GM21576 (cell line): ENCODE results near the gene CYP4B1.
"Not testable (repeated sequence)": the region's sequence is repeated elsewhere in the genome, so short reads cannot be mapped to it uniquely, and the experiment has no call there.

Source experiments
- ATAC-seq: cut with Tn5 transposase; IDR thresholded peaks from one replicate; pipeline ENCODE4 v1.9.1; 2021; ENCODE audit warnings: mild to moderate bottlenecking, moderate library complexity; ENCODE audit not compliant: unreplicated experiment

Gene CYP4B1

GRCh38 chr1:46798810-46799209 lies at the start of gene CYP4B1:
Gene CYP4B1 (plus strand): TSS chr1:46799046. CDS start chr1:46799082, 36 bp downstream.
- no peak for ATAC-seq

DNA sequence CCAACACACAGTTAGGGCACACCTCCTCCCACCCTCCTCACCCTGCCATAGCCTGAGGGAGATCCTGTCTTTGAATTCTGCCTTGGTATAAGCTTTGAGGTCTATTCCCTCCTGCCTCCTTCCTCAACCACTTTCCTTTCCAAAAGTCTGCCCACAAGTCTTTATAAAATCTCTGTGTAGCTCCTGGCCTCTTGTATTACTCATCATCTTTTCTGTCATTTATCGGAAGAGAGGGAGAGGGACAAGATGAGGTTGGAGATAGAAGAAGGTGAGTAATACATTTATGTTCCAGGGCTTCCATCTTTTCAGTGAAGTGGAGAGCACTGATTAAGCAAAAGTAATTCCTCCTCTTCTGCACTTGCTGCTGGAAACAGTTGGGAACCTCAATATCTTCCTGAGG lies 49.4 kb upstream of the CYP4B1 start:
- ATAC-seq: no peak

- ATAC-seq: no peak
Observed at GRCh38 chr1:46749921-46750404, 48.9 kb upstream of the CYP4B1 start.

DNA sequence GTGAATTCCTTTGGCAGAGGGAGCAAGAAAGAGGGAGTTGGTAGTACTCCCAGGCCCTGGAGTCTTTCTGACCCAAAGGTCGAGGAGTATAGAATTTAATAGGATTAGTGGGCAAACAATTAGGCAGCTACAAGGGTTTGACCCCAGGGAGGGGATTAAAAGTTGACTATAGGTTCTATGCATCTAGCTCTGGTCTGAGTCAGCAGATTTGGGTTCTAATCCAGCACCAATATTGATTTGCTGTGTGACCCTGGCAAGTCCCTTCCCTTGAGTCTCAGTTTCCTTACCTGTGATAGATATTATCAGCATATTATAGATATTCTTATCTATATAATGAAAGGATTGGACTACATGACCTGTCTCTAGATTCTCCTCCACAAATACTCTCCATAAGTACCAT lies 44.9 kb upstream of the CYP4B1 start:
- no peak for ATAC-seq

- ATAC-seq: not testable (repeated sequence)
Observed at GRCh38 chr1:46754707-46755106, 44.1 kb upstream of the CYP4B1 start.

GRCh38 chr1:46755121-46755520 lies 43.7 kb upstream of the CYP4B1 start:
- no peak for ATAC-seq

GRCh38 chr1:46757247-46757955 lies 41.4 kb upstream of the CYP4B1 start:
- ATAC-seq: no peak

DNA sequence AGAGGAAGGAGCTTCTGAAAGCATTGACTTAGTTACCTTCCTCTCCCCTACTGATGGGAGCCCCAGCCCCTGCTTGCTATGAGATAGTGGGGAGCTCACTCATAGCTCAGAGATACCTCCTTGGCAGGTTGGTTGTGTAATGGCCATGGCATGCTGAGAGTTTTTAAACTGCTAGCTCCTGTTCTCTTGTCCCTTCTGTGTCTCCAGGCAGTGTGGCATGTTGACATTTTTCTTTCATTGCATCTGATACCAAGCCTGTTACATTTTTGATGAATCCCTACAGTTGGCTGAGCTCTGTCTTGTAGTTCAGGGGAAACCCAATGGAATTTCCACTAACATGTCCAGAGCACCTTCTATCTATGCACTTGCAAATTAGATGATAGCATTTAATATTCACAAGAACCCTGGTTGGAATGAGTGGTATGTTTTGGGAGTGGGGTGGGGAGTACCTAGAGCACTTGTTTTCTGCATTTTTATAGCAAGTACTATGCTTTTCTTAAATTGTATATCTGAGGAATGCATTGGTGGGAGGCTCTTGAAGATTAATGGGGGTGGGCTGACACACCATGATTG lies 40.8 kb upstream of the CYP4B1 start:
- ATAC-seq: no peak

- ATAC-seq: no peak
Observed at GRCh38 chr1:46760558-46761166, 38.2 kb upstream of the CYP4B1 start.

- ATAC-seq: no peak
Observed at GRCh38 chr1:46761740-46762139, 37.1 kb upstream of the CYP4B1 start.

DNA sequence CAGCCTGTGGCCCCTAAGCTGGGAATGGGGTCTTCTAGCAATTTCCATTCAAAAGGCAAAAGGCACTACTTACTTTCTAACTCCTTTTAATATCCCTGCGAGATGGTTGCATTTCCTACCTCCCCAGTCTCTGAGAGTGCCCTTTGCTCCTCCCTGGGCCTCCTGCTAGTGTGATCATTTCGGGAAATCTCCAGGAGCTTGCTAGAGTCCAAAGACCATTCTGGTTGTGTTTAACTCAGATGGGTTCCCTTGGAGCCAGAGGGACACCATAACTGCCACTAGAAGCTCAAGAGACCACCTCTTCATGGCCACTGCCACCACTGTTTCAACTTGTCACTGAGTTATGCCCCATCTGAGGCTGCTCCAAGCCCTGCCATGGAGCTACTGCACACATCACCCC lies 34.4 kb upstream of the CYP4B1 start:
- no peak for ATAC-seq

DNA sequence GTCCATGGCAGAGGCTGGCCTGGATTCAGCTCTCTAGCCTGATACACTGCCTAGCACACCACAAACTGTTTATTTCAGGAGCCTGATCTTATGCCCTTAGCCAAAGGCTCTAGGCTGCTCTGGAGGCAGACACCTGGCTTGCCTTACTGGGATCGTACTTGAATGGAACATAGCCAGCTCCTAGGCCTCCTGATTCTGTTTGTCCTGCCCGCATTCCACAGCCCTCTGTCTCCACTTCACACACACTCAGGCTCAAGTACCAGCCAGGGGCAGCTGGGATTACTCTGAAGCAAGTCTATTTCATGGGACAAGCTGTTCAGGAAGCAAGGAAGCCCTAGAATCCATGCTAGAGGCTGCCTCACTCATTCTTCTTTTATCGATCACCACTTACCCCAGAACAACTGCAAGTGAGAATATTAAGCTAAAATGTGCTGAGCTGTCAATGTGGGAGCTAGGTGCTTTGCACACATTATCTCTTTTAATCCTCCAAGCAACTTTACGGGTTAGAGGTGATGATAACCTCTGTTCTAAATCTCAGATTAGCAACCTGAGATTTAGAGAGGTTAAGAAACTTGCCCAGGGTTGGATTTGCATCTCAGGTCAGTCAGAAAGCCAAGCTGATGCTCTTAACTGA lies 31.1 kb upstream of the CYP4B1 start:
- ATAC-seq: no peak

DNA sequence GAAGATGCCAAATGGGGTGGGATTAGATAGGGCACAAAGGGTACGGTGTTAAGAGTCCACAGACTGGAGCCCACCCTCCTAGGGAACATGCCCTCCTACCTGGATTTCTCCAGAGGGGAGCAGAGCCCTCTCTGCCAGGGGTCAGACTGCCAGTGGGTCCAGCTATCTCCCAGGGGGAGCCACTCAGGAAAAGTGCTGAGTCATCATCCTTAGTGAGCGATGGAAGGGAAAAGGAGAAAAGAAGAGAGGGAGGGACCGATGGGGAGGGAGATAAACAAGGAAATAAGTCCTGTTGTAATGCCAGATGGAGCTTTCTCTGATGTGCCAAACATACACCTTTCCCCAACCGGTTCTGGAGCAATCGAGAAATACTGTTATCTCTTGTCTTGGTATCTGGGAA lies 30.4 kb upstream of the CYP4B1 start:
- ATAC-seq: no peak

DNA sequence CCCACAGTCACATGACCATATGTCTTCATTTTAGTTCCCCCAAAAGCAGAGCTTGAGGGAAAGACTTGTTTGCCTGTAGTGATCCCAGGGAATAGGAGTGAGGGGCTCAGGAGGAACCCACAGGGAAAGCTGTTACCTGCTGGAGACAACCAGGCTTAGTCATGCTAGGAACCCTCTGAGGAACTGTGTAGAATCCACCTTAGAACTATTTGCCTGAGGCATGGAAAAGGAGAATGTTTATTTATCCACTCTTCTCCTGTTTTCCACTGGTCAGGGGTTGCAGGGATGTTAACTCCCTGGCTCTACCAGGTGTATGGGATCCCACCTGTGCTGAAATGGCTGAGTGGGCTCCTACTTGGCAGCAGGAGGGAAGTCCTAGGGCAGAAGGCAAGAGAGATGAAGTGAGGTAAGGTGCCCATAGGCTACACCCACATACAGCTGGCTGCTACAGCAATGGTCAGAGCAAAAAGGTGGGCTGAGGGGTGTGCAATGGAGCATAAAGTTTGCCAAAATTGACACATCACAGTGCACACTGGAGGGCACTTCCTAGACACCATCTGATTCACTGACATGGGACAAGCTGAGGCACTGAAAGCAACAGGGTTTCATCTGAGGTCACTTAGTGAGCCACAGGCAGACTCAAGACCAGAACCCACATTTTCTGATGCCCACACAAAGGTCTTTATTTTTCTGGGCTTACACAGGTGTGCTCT lies 29.7 kb upstream of the CYP4B1 start:
- no peak for ATAC-seq

GRCh38 chr1:46770541-46770940 lies 28.3 kb upstream of the CYP4B1 start:
- ATAC-seq: no peak

DNA sequence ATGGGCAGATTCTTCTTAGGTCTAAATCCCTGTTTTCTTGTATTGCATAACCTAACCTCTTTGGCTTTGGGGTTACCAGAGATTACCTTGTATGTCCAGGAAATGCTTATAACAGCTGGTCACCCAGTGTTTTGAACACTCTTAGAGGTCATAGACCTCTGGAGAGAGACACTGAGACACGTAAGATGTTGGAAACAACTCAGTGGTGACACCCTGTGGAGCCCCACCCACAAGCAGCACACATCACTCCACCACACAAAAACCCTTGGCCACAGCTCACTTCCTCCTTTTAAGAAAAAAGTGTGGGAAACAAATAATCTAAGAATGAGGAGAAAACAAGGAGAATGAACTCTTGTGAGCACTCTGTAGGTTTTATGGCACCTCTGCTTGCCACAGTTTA lies 26.3 kb upstream of the CYP4B1 start:
- ATAC-seq: no peak

DNA sequence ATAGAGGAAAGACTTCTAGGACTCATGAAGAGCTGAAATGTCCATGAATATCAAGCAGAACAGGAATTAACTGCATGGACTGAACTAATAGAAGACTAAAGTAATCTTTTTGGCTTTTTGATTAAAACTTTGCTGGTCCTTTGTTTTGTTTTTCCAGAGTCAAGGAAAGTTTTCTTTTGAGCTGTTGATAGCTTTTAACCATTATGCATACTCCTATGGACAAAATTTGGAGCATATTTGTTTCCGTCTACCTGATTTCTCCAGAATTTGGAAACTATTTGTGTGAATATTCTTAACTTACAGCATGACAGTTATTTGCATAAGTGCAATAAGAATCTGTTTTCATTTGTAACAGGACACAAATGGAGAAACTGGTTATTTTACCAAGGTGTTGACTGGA lies 24.5 kb upstream of the CYP4B1 start:
- ATAC-seq: no peak

- ATAC-seq: not testable (repeated sequence)
Observed at GRCh38 chr1:46778456-46778855, 20.4 kb upstream of the CYP4B1 start.

DNA sequence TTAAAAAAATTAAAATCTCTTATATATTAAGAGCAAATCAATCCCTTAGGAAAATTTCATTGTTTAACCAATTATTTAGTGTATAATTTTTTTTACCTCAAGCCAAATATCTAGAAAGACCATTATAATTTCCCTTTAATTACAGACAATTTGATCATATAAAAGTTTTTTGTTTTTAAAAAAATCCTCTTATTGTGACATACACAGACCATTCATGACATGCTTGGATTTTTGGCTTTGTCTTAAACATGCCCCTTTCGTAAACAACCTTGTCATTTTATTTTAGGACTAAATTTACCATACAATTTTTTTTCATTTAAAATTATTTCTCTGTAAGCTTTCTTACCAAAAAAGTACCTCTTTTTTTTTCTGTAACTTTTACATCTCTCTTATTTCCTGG lies 14.2 kb upstream of the CYP4B1 start:
- ATAC-seq: no peak

DNA sequence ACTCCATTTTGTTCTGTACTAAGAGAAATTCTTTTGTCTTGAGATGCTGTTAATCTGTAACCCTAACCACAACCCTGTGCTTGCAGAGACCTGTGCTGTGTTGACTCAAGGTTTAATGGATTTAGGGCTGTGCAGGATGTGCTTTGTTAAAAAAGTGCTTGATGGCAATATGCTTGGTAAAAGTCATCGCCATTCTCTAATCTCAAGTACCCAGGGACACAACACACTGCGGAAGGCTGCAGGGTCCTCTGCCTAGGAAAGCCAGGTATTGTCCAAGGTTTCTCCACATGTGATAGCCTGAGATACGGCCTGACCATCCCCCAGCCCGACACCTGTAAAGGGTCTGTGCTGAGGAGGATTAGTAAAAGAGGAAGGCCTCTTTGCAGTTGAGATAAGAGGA lies 10.2 kb upstream of the CYP4B1 start:
- not testable (repeated sequence) for ATAC-seq

- no peak for ATAC-seq
Observed at GRCh38 chr1:46790446-46791101, 8.3 kb upstream of the CYP4B1 start.
